HepG2 (cell line): ENCODE results near the gene BAHCC1. TPM values are rescaled to one million over a fixed set of nuclear protein-coding genes. Genes with fewer than 3 reads are reported as not detected.

Experiments
- ATAC-seq: fragments of 200-7000 bp; cut with Tn5 transposase; 3 replicates; pipeline ENCODE4 v1.9.1; 2020; ENCODE audit warnings: mild to moderate bottlenecking, moderate library complexity
- BruUV-seq: library from RNA; stranded (reverse); fragments of 400-500 nt; replicated peaks from 2 replicates; lab custom pipeline; 2021; lab: Mats Ljungman, UMichigan
- CTCF ChIA-PET: fragments of 300-600 bp; formaldehyde crosslinking; extraction: SDS; loops from one replicate; lab custom pipeline; 2021; ENCODE audit warnings: low total read pairs, inconsistent platforms, low intra/inter-chr PET ratio; lab: Yijun Ruan, JAX
- POLR2A ChIA-PET: fragments of 350-600 bp; sonication (Branson Sonifier 250); formaldehyde crosslinking; loops from one replicate; lab custom pipeline; 2020; ENCODE audit warnings: antibody characterized with exemption, inconsistent platforms; lab: Yijun Ruan, JAX
- DNase-seq: peaks from one replicate; pipeline ENCODE4 v3.0.0-alpha.2; 2015; ENCODE audit warnings: low spot score
- FAIRE-seq: peaks from 3 replicates; lab custom pipeline; 2011; peaks lifted over from hg19 to GRCh38; lab: Jason Lieb, UNC
- H2AFZ ChIP-seq: one replicate; pipeline ENCODE4 v1.6.1; 2011; ENCODE audit warnings: low read length, inconsistent platforms
- H3K27ac ChIP-seq: fragments of 300-600 bp; 3 replicates; pipeline ENCODE4 v1.8.0; 2011; ENCODE audit warnings: mixed run types, mild to moderate bottlenecking, mixed read lengths, low read length, inconsistent platforms; ENCODE audit not compliant: insufficient read depth; ENCODE audit errors: extremely low read length
- H3K27me3 ChIP-seq, 2 experiments: fragments of 200-600 bp in 1 of 2; 2 replicates in 1 of 2; 3 replicates in 1 of 2; pipeline versions ENCODE4 v1.6.0 to v1.8.0; 2011; ENCODE audit warnings: low read length in 2 of 2, mild to moderate bottlenecking in 2 of 2, moderate library complexity in 2 of 2, inconsistent platforms in 1 of 2; ENCODE audit not compliant: insufficient read depth in 2 of 2, control insufficient read depth in 1 of 2
- H3K36me3 ChIP-seq, 2 experiments: fragments of 200-600 bp in 1 of 2; replicated peaks in 1 of 2; 2 replicates in 1 of 2; 3 replicates in 1 of 2; pipeline versions ENCODE4 v1.5.1 to v1.8.0; 2011; ENCODE audit warnings: low read length in 2 of 2, inconsistent platforms in 1 of 2; ENCODE audit not compliant: insufficient read depth in 2 of 2, control insufficient read depth in 1 of 2
- H3K4me1 ChIP-seq: 2 replicates; pipeline ENCODE4 v1.5.1; 2012; ENCODE audit warnings: low read length, inconsistent platforms; ENCODE audit not compliant: insufficient read depth
- H3K4me2 ChIP-seq: 2 replicates; pipeline ENCODE4 v1.6.0; 2011; ENCODE audit warnings: low read depth, low read length, inconsistent platforms
- H3K4me3 ChIP-seq, 3 experiments: fragments of 200-600 bp in 1 of 3; sonication (generic), shearing (Covaris generic) in 1 of 3; replicated peaks in 1 of 3; 2 replicates each; pipeline ENCODE4 v1.5.1; 2011 to 2016; ENCODE audit warnings: low read length in 3 of 3, inconsistent platforms in 2 of 3, low read depth in 2 of 3, mild to moderate bottlenecking in 2 of 3, control low read depth in 1 of 3, mixed read lengths in 1 of 3; ENCODE audit not compliant: insufficient read depth in 1 of 3
- H3K79me2 ChIP-seq: one replicate; pipeline ENCODE4 v1.6.1; 2011; ENCODE audit warnings: low read length, inconsistent platforms; ENCODE audit not compliant: insufficient read depth
- H3K9ac ChIP-seq: 2 replicates; pipeline ENCODE4 v1.6.0; 2011; ENCODE audit warnings: mild to moderate bottlenecking, low read depth, low read length, inconsistent platforms; ENCODE audit not compliant: insufficient read depth
- H3K9me3 ChIP-seq: 2 replicates; pipeline ENCODE4 v1.5.1; 2012; ENCODE audit warnings: mild to moderate bottlenecking, low read length
- H4K20me1 ChIP-seq: 2 replicates; pipeline ENCODE4 v1.6.0; 2011; ENCODE audit warnings: inconsistent platforms, mild to moderate bottlenecking, low read length, moderate library complexity; ENCODE audit not compliant: insufficient read depth
- ARNT2 ChIP-seq: sonication (generic); formaldehyde crosslinking; IDR thresholded peaks from 2 replicates; pipeline ENCODE4 v1.8.0; 2022; ENCODE audit warnings: mild to moderate bottlenecking, low read depth, missing genetic modification reagents, moderate library complexity
- FOXK2 ChIP-seq: fragments of 450-650 bp; IDR thresholded peaks from 2 replicates; pipeline ENCODE4 v1.6.1; 2016
- IRX3 ChIP-seq: sonication (generic); formaldehyde crosslinking; IDR thresholded peaks from 2 replicates; pipeline ENCODE4 v1.8.1; 2023; ENCODE audit warnings: mild to moderate bottlenecking, low read depth, missing genetic modification reagents, borderline replicate concordance
- MTF1 ChIP-seq: sonication (generic); formaldehyde crosslinking; IDR thresholded peaks from 2 replicates; pipeline ENCODE4 v1.5.0; 2020; ENCODE audit warnings: missing genetic modification reagents
- NFYB ChIP-seq: sonication (generic); formaldehyde crosslinking; IDR thresholded peaks from 2 replicates; pipeline ENCODE4 v1.4.0; 2020; ENCODE audit warnings: missing genetic modification reagents
- POLR2AphosphoS2 ChIP-seq: IDR thresholded peaks from 2 replicates; pipeline ENCODE4 v1.6.1; 2011; ENCODE audit warnings: low read depth, low read length, improper control_type of control experiment
- SMAD9 ChIP-seq: sonication (generic); formaldehyde crosslinking; IDR thresholded peaks from 2 replicates; pipeline ENCODE4 v1.5.1; 2020; ENCODE audit warnings: mild to moderate bottlenecking, missing genetic modification reagents
- WGBS: methylation state at CpG from one replicate; pipeline ENCODE4 v1.1.6; 2017; ENCODE audit warnings: low lambda C conversion rate; 5-methylcytosine and 5-hydroxymethylcytosine counted together
- in situ Hi-C: cut with HindIII; loops from 2 replicates; pipeline ENCODE4 v1.10.0; 2017; ENCODE audit warnings: low pct_unique_long_range_greater_than_20kb; ENCODE audit not compliant: extremely low pct_ligation_motif_present
- intact Hi-C: fragments of 100-400 bp; cut with micrococcal nuclease; formaldehyde crosslinking; loops from one replicate; pipeline ENCODE4 v1.10.0; 2022; ENCODE audit not compliant: unreplicated experiment
- polyA plus RNA-seq, 8 experiments: library from polyadenylated mRNA; depleted of rRNA in 3 of 8; stranded (reverse) in 7 of 8; unstranded in 1 of 8; fragments of >200 nt; fragmentation: Illumina TruSeq in 4 of 8; extraction: Trizol in 4 of 8; gene quantifications; 2 replicates each; pipeline versions ENCODE4 v1.2.1 to v1.2.3, GENCODE V29; 2011 to 2016; ENCODE audit warnings: low read depth in 4 of 8, missing spikeins in 1 of 8, mixed read lengths in 1 of 8; ENCODE audit not compliant: insufficient read depth in 1 of 8
- total RNA-seq, 5 experiments: library from RNA; depleted of rRNA; stranded (reverse); fragments of >200 nt; fragmentation: Illumina TruSeq; extraction: Trizol; gene quantifications; 2 replicates each; pipeline ENCODE4 v1.2.3, GENCODE V29; 2016; ENCODE audit warnings: low read depth in 1 of 5
- TF ChIP-seq, protein P1 (sequence below): sonication (generic); formaldehyde crosslinking; conservative IDR thresholded peaks from 2 replicates; pipeline ENCODE4 v1.4.0; 2020; ENCODE audit warnings: mild to moderate bottlenecking, missing genetic modification reagents, moderate library complexity
- TF ChIP-seq, protein P2 (sequence below), 2 experiments: sonication (generic) in 1 of 2; formaldehyde crosslinking in 1 of 2; IDR thresholded peaks; 2 replicates each; pipeline versions ENCODE4 v1.4.0 to v1.6.1; 2018 to 2020; ENCODE audit warnings: missing genetic modification reagents in 2 of 2, borderline replicate concordance in 1 of 2, low read depth in 1 of 2, mild to moderate bottlenecking in 1 of 2, missing biosample characterization in 1 of 2
- TF ChIP-seq, protein P3 (sequence below): IDR thresholded peaks from 2 replicates; pipeline ENCODE4 v1.6.1; 2016; ENCODE audit warnings: missing biosample characterization, missing genetic modification reagents, low read depth
- TF ChIP-seq, protein P4 (sequence below): sonication (generic); formaldehyde crosslinking; IDR thresholded peaks from 2 replicates; pipeline ENCODE4 v1.5.1; 2020; ENCODE audit warnings: mild to moderate bottlenecking, missing genetic modification reagents, moderate library complexity

BAHCC1 gene
- total and polyA plus RNA-seq, 2 of the 13 experiments (the other 11 are each of a cell fraction or from before 2014, with no cell fraction given): 1.4 to 1.7 TPM

DNA sequence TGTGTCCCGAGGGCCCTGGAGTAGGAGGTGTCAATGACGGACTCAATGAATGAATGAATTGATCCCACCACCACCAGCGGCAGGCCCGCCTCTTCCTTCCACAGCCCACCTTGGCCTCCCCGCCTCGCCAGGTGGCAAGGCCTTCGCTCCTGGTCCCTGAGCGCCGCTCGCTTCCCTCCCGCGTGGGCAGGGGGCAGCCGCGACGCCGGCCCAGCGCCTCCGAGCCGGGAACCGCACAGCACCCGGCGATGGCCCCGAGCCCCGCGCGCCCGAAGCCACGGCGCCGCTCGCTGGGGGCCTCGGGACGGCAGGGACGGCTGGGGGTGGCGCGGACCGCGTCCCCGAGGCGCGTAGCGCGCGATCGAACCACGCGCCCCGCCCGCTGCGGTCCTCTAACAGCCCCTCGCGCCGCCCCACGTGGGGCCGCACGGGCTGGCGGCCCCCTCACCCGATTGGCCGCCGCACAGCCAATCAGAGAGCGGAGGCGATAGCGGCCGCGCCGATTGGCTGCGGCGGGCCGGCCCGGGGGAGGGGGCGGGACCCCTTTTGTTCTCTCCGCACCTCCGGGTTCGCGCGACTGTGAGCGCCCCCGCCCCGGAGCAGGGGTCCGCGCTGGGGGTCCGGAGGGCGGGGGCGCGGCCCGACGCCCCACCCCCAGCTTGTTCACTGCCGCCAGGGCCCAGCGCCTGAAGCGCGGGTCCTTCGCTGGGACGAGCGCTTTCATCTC, 86.0 kb downstream of the BAHCC1 start:
- in situ Hi-C loops: loop anchor here (5.0 kb wide), 2 partner anchors 179 to 224 kb away; no protein-coding TSS in a partner anchor
- H4K20me1 ChIP-seq: no peaks in the 10 kb centered on the region
- BruUV-seq: no TSS peak
- peak overlapping the region in 1 of 3 experiments; percentile 9; a peak in 1 of 6 replicates for H3K4me3 ChIP-seq
- CTCF ChIA-PET: no interaction called here
- intact Hi-C loops: loop anchor here (2.0 to 5.0 kb wide), 3 partner anchors 40 to 184 kb away; partner anchors contain the start of gene SLC38A10
- ATAC-seq (no peak), DNase-seq (no peak), FAIRE-seq (no peak)
- H3K79me2 ChIP-seq: no peaks in the 10 kb centered on the region
- H3K4me1 ChIP-seq: peaks cover 39% of the 10 kb centered on the region
- no peak overlapping the region for H3K9ac ChIP-seq
- no peaks in the 10 kb centered on the region for H3K36me3 ChIP-seq
- no peaks in the 10 kb centered on the region for H3K9me3 ChIP-seq
- H2AFZ ChIP-seq: no peak overlapping the region
- peak overlapping the region; percentile 29; the same call in 1 of the 2 replicates for H3K4me2 ChIP-seq
- 81% methylated on average over 82 of the region's 94 CpGs for WGBS
- POLR2A ChIA-PET: no interaction called here
- peaks cover 7 to 64% of the 10 kb centered on the region in 2 experiments; a peak in 4 of 5 replicates for H3K27me3 ChIP-seq
- H3K27ac ChIP-seq: no peak overlapping the region
- TF ChIP-seq MTF1 (no peak), NFYB (CRISPR knock-in tag) (peak; percentile 80), IRX3 (peak; percentile 34; the same call in 1 of the 2 replicates), FOXK2 (no peak), SMAD9 (no peak), POLR2AphosphoS2 (no peak), ARNT2 (CRISPR knock-in tag) (peak; percentile 81)
- TF ChIP-seq, protein P1, sequence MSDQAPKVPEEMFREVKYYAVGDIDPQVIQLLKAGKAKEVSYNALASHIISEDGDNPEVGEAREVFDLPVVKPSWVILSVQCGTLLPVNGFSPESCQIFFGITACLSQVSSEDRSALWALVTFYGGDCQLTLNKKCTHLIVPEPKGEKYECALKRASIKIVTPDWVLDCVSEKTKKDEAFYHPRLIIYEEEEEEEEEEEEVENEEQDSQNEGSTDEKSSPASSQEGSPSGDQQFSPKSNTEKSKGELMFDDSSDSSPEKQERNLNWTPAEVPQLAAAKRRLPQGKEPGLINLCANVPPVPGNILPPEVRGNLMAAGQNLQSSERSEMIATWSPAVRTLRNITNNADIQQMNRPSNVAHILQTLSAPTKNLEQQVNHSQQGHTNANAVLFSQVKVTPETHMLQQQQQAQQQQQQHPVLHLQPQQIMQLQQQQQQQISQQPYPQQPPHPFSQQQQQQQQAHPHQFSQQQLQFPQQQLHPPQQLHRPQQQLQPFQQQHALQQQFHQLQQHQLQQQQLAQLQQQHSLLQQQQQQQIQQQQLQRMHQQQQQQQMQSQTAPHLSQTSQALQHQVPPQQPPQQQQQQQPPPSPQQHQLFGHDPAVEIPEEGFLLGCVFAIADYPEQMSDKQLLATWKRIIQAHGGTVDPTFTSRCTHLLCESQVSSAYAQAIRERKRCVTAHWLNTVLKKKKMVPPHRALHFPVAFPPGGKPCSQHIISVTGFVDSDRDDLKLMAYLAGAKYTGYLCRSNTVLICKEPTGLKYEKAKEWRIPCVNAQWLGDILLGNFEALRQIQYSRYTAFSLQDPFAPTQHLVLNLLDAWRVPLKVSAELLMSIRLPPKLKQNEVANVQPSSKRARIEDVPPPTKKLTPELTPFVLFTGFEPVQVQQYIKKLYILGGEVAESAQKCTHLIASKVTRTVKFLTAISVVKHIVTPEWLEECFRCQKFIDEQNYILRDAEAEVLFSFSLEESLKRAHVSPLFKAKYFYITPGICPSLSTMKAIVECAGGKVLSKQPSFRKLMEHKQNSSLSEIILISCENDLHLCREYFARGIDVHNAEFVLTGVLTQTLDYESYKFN (CRISPR knock-in tag): no peak
- TF ChIP-seq, protein P2, sequence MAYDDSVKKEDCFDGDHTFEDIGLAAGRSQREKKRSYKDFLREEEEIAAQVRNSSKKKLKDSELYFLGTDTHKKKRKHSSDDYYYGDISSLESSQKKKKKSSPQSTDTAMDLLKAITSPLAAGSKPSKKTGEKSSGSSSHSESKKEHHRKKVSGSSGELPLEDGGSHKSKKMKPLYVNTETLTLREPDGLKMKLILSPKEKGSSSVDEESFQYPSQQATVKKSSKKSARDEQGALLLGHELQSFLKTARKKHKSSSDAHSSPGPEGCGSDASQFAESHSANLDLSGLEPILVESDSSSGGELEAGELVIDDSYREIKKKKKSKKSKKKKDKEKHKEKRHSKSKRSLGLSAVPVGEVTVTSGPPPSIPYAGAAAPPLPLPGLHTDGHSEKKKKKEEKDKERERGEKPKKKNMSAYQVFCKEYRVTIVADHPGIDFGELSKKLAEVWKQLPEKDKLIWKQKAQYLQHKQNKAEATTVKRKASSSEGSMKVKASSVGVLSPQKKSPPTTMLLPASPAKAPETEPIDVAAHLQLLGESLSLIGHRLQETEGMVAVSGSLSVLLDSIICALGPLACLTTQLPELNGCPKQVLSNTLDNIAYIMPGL (CRISPR knock-in tag; IDR thresholded peaks at IDR 0.05; ENCODE audit: borderline replicate concordance in 1 of 2, low read depth in 1 of 2): no peak
- TF ChIP-seq, protein P3, sequence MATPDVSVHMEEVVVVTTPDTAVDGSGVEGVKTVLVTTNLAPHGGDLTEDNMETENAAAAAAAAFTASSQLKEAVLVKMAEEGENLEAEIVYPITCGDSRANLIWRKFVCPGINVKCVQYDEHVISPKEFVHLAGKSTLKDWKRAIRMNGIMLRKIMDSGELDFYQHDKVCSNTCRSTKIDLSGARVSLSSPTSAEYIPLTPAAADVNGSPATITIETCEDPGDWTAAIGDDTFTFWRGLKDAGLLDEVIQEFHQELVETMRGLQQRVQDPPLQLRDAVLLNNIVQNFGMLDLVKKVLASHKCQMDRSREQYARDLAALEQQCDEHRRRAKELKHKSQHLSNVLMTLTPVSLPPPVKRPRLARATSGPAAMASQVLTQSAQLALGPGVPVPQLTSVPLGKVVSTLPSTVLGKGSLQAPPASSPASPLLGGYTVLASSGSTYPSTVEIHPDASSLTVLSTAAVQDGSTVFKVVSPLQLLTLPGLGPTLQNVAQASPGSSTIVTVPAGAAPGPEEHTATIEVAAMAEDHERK (CRISPR knock-in tag): no peak
- TF ChIP-seq, protein P4, sequence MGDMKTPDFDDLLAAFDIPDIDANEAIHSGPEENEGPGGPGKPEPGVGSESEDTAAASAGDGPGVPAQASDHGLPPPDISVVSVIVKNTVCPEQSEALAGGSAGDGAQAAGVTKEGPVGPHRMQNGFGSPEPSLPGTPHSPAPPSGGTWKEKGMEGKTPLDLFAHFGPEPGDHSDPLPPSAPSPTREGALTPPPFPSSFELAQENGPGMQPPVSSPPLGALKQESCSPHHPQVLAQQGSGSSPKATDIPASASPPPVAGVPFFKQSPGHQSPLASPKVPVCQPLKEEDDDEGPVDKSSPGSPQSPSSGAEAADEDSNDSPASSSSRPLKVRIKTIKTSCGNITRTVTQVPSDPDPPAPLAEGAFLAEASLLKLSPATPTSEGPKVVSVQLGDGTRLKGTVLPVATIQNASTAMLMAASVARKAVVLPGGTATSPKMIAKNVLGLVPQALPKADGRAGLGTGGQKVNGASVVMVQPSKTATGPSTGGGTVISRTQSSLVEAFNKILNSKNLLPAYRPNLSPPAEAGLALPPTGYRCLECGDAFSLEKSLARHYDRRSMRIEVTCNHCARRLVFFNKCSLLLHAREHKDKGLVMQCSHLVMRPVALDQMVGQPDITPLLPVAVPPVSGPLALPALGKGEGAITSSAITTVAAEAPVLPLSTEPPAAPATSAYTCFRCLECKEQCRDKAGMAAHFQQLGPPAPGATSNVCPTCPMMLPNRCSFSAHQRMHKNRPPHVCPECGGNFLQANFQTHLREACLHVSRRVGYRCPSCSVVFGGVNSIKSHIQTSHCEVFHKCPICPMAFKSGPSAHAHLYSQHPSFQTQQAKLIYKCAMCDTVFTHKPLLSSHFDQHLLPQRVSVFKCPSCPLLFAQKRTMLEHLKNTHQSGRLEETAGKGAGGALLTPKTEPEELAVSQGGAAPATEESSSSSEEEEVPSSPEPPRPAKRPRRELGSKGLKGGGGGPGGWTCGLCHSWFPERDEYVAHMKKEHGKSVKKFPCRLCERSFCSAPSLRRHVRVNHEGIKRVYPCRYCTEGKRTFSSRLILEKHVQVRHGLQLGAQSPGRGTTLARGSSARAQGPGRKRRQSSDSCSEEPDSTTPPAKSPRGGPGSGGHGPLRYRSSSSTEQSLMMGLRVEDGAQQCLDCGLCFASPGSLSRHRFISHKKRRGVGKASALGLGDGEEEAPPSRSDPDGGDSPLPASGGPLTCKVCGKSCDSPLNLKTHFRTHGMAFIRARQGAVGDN (CRISPR knock-in tag): peak; percentile 33
